Measurements from ENCODE around the gene SNTG2. TPM values are rescaled to one million over a fixed set of nuclear protein-coding genes. Genes with fewer than 3 reads are reported as not detected.
A peak's percentile ranks its signal among the peaks of the same experiment; 100 is the strongest.
"Not testable (repeated sequence)": the region's sequence is repeated elsewhere in the genome, so short reads cannot be mapped to it uniquely, and the experiment has no call there.

SNTG2 gene
- total RNA-seq, 1 donor from 2014 or later: 2.7 TPM

GRCh38 chr2:1053786-1054185 is 103.1 kb downstream of the SNTG2 start:
- no peak for DNase-seq

- DNase-seq: no peak
Observed at GRCh38 chr2:1054399-1054798, 103.8 kb downstream of the SNTG2 start.

- DNase-seq: no peak
Observed at GRCh38 chr2:1055014-1055595, 104.5 kb downstream of the SNTG2 start.

- DNase-seq: no peak
Observed at GRCh38 chr2:1060372-1060771, 109.7 kb downstream of the SNTG2 start.

- no peak for DNase-seq
Observed at GRCh38 chr2:1060987-1061386, 110.3 kb downstream of the SNTG2 start.

GRCh38 chr2:1068241-1068640 is 117.6 kb downstream of the SNTG2 start:
- no peak for DNase-seq

- no peak for DNase-seq
Observed at GRCh38 chr2:1068822-1069221, 118.2 kb downstream of the SNTG2 start.

GRCh38 chr2:1069847-1070246 is 119.2 kb downstream of the SNTG2 start:
- no peak for DNase-seq

- DNase-seq: no peak
Observed at GRCh38 chr2:1070601-1071000, 120.0 kb downstream of the SNTG2 start.

GRCh38 chr2:1071650-1072049 is 121.0 kb downstream of the SNTG2 start:
- DNase-seq: no peak

GRCh38 chr2:1072250-1072649 is 121.6 kb downstream of the SNTG2 start:
- no peak for DNase-seq

GRCh38 chr2:1077911-1078310 is 127.3 kb downstream of the SNTG2 start:
- no peak for DNase-seq

- DNase-seq: no peak
Observed at GRCh38 chr2:1078326-1078725, 127.7 kb downstream of the SNTG2 start.

GRCh38 chr2:1079873-1080799 is 129.5 kb downstream of the SNTG2 start:
- DNase-seq: no peak

- peak; percentile 71 for DNase-seq
Observed at GRCh38 chr2:1081451-1082225, 131.0 kb downstream of the SNTG2 start.

- no peak for DNase-seq
Observed at GRCh38 chr2:1082456-1083205, 132.0 kb downstream of the SNTG2 start.

GRCh38 chr2:1088192-1088860 is 137.7 kb downstream of the SNTG2 start:
- no peak for DNase-seq

GRCh38 chr2:1088940-1089339 is 138.3 kb downstream of the SNTG2 start:
- no peak for DNase-seq

GRCh38 chr2:1091895-1092585 is 141.4 kb downstream of the SNTG2 start:
- DNase-seq: no peak

GRCh38 chr2:1093668-1094067 is 143.0 kb downstream of the SNTG2 start:
- not testable (repeated sequence) for DNase-seq

- no peak for DNase-seq
Observed at GRCh38 chr2:1097101-1097500, 146.5 kb downstream of the SNTG2 start.
